HepG2 (cell line): ENCODE measurements around the gene NDEL1. TPM values are rescaled to one million over a fixed set of nuclear protein-coding genes. Genes with fewer than 3 reads are reported as not detected.
A peak's percentile ranks its signal among the peaks of the same experiment; 100 is the strongest.

Experiments
- ATAC-seq: fragments of 200-7000 bp; cut with Tn5 transposase; 3 replicates; pipeline ENCODE4 v1.9.1; 2020; ENCODE audit warnings: mild to moderate bottlenecking, moderate library complexity
- BruUV-seq: library from RNA; stranded (reverse); fragments of 400-500 nt; replicated peaks from 2 replicates; lab custom pipeline; 2021; lab: Mats Ljungman, UMichigan
- CTCF ChIA-PET: fragments of 300-600 bp; formaldehyde crosslinking; extraction: SDS; loops from one replicate; lab custom pipeline; 2021; ENCODE audit warnings: low total read pairs, inconsistent platforms, low intra/inter-chr PET ratio; lab: Yijun Ruan, JAX
- POLR2A ChIA-PET: fragments of 350-600 bp; sonication (Branson Sonifier 250); formaldehyde crosslinking; loops from one replicate; lab custom pipeline; 2020; ENCODE audit warnings: antibody characterized with exemption, inconsistent platforms; lab: Yijun Ruan, JAX
- DNase-seq: peaks from one replicate; pipeline ENCODE4 v3.0.0-alpha.2; 2015; ENCODE audit warnings: low spot score
- FAIRE-seq: peaks from 3 replicates; lab custom pipeline; 2011; peaks lifted over from hg19 to GRCh38; lab: Jason Lieb, UNC
- H2AFZ ChIP-seq: one replicate; pipeline ENCODE4 v1.6.1; 2011; ENCODE audit warnings: low read length, inconsistent platforms
- H3K27ac ChIP-seq: fragments of 300-600 bp; 3 replicates; pipeline ENCODE4 v1.8.0; 2011; ENCODE audit warnings: mixed run types, mild to moderate bottlenecking, mixed read lengths, low read length, inconsistent platforms; ENCODE audit not compliant: insufficient read depth; ENCODE audit errors: extremely low read length
- H3K27me3 ChIP-seq, 2 experiments: fragments of 200-600 bp in 1 of 2; 2 replicates in 1 of 2; 3 replicates in 1 of 2; pipeline versions ENCODE4 v1.6.0 to v1.8.0; 2011; ENCODE audit warnings: low read length in 2 of 2, mild to moderate bottlenecking in 2 of 2, moderate library complexity in 2 of 2, inconsistent platforms in 1 of 2; ENCODE audit not compliant: insufficient read depth in 2 of 2, control insufficient read depth in 1 of 2
- H3K36me3 ChIP-seq, 2 experiments: fragments of 200-600 bp in 1 of 2; replicated peaks in 1 of 2; 2 replicates in 1 of 2; 3 replicates in 1 of 2; pipeline versions ENCODE4 v1.5.1 to v1.8.0; 2011; ENCODE audit warnings: low read length in 2 of 2, inconsistent platforms in 1 of 2; ENCODE audit not compliant: insufficient read depth in 2 of 2, control insufficient read depth in 1 of 2
- H3K4me1 ChIP-seq: 2 replicates; pipeline ENCODE4 v1.5.1; 2012; ENCODE audit warnings: low read length, inconsistent platforms; ENCODE audit not compliant: insufficient read depth
- H3K4me2 ChIP-seq: 2 replicates; pipeline ENCODE4 v1.6.0; 2011; ENCODE audit warnings: low read depth, low read length, inconsistent platforms
- H3K4me3 ChIP-seq, 3 experiments: fragments of 200-600 bp in 1 of 3; sonication (generic), shearing (Covaris generic) in 1 of 3; replicated peaks in 1 of 3; 2 replicates each; pipeline ENCODE4 v1.5.1; 2011 to 2016; ENCODE audit warnings: low read length in 3 of 3, inconsistent platforms in 2 of 3, low read depth in 2 of 3, mild to moderate bottlenecking in 2 of 3, control low read depth in 1 of 3, mixed read lengths in 1 of 3; ENCODE audit not compliant: insufficient read depth in 1 of 3
- H3K79me2 ChIP-seq: one replicate; pipeline ENCODE4 v1.6.1; 2011; ENCODE audit warnings: low read length, inconsistent platforms; ENCODE audit not compliant: insufficient read depth
- H3K9ac ChIP-seq: 2 replicates; pipeline ENCODE4 v1.6.0; 2011; ENCODE audit warnings: mild to moderate bottlenecking, low read depth, low read length, inconsistent platforms; ENCODE audit not compliant: insufficient read depth
- H3K9me3 ChIP-seq: 2 replicates; pipeline ENCODE4 v1.5.1; 2012; ENCODE audit warnings: mild to moderate bottlenecking, low read length
- H4K20me1 ChIP-seq: 2 replicates; pipeline ENCODE4 v1.6.0; 2011; ENCODE audit warnings: inconsistent platforms, mild to moderate bottlenecking, low read length, moderate library complexity; ENCODE audit not compliant: insufficient read depth
- ELF3 ChIP-seq: IDR thresholded peaks from 2 replicates; pipeline ENCODE4 v1.6.1; 2016; ENCODE audit warnings: missing genetic modification reagents, missing compliant biosample characterization
- HNF4G ChIP-seq, 2 experiments: sonication (generic) in 1 of 2; formaldehyde crosslinking in 1 of 2; IDR thresholded peaks; 2 replicates each; pipeline versions ENCODE4 v1.4.0 to v1.6.1; 2011 to 2020; ENCODE audit warnings: borderline replicate concordance in 2 of 2, low read depth in 2 of 2, mild to moderate bottlenecking in 2 of 2, low read length in 1 of 2, missing genetic modification reagents in 1 of 2, moderate library complexity in 1 of 2
- JUN ChIP-seq: sonication (generic); formaldehyde crosslinking; IDR thresholded peaks from 2 replicates; pipeline ENCODE4 v1.4.0; 2020; ENCODE audit warnings: mild to moderate bottlenecking, missing genetic modification reagents
- MAFF ChIP-seq: IDR thresholded peaks from 2 replicates; pipeline ENCODE4 v1.6.1; 2011; ENCODE audit warnings: low read depth, low read length, improper control_type of control experiment
- MAFK ChIP-seq, 2 experiments: IDR thresholded peaks in 1 of 2; conservative IDR thresholded peaks in 1 of 2; 2 replicates each; pipeline ENCODE4 v1.6.1; 2011; ENCODE audit warnings: improper control_type of control experiment in 2 of 2, low read length in 2 of 2
- NCOA1 ChIP-seq: sonication (generic); formaldehyde crosslinking; IDR thresholded peaks from 2 replicates; pipeline ENCODE4 v1.9.0; 2021; ENCODE audit warnings: missing genetic modification reagents
- RARG ChIP-seq: sonication (generic); formaldehyde crosslinking; IDR thresholded peaks from 2 replicates; pipeline ENCODE4 v1.4.0; 2020; ENCODE audit warnings: low read depth, mild to moderate bottlenecking, missing genetic modification reagents
- TAF1 ChIP-seq: sonication (generic); formaldehyde crosslinking; IDR thresholded peaks from 2 replicates; pipeline ENCODE4 v1.4.0; 2020; ENCODE audit warnings: missing genetic modification reagents
- THAP11 ChIP-seq: IDR thresholded peaks from 2 replicates; pipeline ENCODE4 v1.6.1; 2016; ENCODE audit warnings: missing biosample characterization, missing genetic modification reagents
- YEATS4 ChIP-seq: sonication (generic); formaldehyde crosslinking; IDR thresholded peaks from 2 replicates; pipeline ENCODE4 v1.4.0; 2020; ENCODE audit warnings: missing genetic modification reagents, borderline replicate concordance
- ZNF678 ChIP-seq: sonication (generic); formaldehyde crosslinking; IDR thresholded peaks from 2 replicates; pipeline ENCODE4 v1.4.0; 2020; ENCODE audit warnings: mild to moderate bottlenecking, missing genetic modification reagents
- WGBS: methylation state at CpG from one replicate; pipeline ENCODE4 v1.1.6; 2017; ENCODE audit warnings: low lambda C conversion rate; 5-methylcytosine and 5-hydroxymethylcytosine counted together
- in situ Hi-C: cut with HindIII; loops from 2 replicates; pipeline ENCODE4 v1.10.0; 2017; ENCODE audit warnings: low pct_unique_long_range_greater_than_20kb; ENCODE audit not compliant: extremely low pct_ligation_motif_present
- intact Hi-C: fragments of 100-400 bp; cut with micrococcal nuclease; formaldehyde crosslinking; loops from one replicate; pipeline ENCODE4 v1.10.0; 2022; ENCODE audit not compliant: unreplicated experiment
- polyA plus RNA-seq, 8 experiments: library from polyadenylated mRNA; depleted of rRNA in 3 of 8; stranded (reverse) in 7 of 8; unstranded in 1 of 8; fragments of >200 nt; fragmentation: Illumina TruSeq in 4 of 8; extraction: Trizol in 4 of 8; gene quantifications; 2 replicates each; pipeline versions ENCODE4 v1.2.1 to v1.2.3, GENCODE V29; 2011 to 2016; ENCODE audit warnings: low read depth in 4 of 8, missing spikeins in 1 of 8, mixed read lengths in 1 of 8; ENCODE audit not compliant: insufficient read depth in 1 of 8
- total RNA-seq, 5 experiments: library from RNA; depleted of rRNA; stranded (reverse); fragments of >200 nt; fragmentation: Illumina TruSeq; extraction: Trizol; gene quantifications; 2 replicates each; pipeline ENCODE4 v1.2.3, GENCODE V29; 2016; ENCODE audit warnings: low read depth in 1 of 5
- TF ChIP-seq, protein P1 (sequence below): sonication (generic); formaldehyde crosslinking; IDR thresholded peaks from 2 replicates; pipeline ENCODE4 v1.4.0; 2020; ENCODE audit warnings: missing genetic modification reagents
- TF ChIP-seq, protein P2 (sequence below): sonication (generic); formaldehyde crosslinking; IDR thresholded peaks from 2 replicates; pipeline ENCODE4 v1.8.0; 2022; ENCODE audit warnings: missing genetic modification reagents, low read depth, mild to moderate bottlenecking, borderline replicate concordance

NDEL1 gene
- total and polyA plus RNA-seq, 2 of the 13 experiments (the other 11 are each of a cell fraction or from before 2014, with no cell fraction given), result 59.8 to 153 TPM

DNA sequence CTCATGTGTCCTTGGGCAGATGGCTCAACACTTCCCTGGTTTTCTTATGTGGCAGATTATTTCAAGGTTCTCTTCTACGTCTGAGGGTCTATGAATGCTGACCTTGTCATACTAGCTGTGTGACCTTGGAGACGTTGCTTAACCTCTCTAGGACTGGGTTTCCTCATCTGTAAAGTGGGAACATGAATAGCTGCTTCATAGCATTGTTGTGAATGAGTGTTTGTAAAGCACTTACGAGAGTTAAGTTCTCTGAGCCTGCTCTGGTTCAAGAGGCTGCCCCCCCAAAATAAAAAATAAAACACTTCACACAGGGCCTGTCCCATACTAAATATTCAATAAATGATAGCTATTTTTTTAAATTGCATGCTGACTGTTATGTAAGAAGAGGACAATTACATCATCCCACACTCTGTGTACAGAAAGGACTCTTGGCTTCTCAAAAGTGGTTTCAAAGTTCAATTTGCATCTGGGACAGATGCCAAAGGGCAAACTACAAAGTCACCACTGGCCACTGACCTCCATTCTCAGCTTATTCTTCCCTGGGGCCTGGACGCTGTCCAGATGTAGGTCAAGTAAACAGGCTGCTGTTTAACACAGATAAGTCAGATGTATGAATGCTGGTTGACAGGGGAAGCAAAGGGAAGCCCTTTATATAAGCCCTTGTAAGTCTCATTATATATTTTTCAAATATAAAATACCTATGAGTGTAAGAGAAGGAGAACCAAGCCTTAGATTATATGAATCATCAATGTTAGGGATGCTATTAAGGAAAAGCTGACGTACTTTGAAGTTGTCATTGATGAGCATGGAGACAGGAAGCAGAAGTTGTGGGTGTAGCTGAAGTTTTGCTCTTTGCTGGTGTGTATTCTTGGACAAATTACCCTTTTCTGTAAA lies 15.4 kb upstream of the NDEL1 start (continued):
- peak; percentile 99 for TF ChIP-seq HNF4G (IDR thresholded peaks at IDR 0.05; ENCODE audit: borderline replicate concordance, low read depth, low read length)
- TF ChIP-seq HNF4G (CRISPR knock-in tag; IDR thresholded peaks at IDR 0.05; ENCODE audit: borderline replicate concordance, low read depth), result peak; percentile 99
- TF ChIP-seq NCOA1 (CRISPR knock-in tag), result 0 out of 2 replicates have a peak, but pooled peaks have one; percentile 40
- peak; percentile 59; the same call in 1 of the 2 replicates for TF ChIP-seq YEATS4 (CRISPR knock-in tag)
- peak; percentile 96 for TF ChIP-seq JUN (CRISPR knock-in tag)
- TF ChIP-seq RARG, result 0 out of 2 replicates have a peak, but pooled peaks have one; percentile 56
- TF ChIP-seq TAF1 (CRISPR knock-in tag), result no peak
- TF ChIP-seq THAP11 (CRISPR knock-in tag), result peak; percentile 78

DNA sequence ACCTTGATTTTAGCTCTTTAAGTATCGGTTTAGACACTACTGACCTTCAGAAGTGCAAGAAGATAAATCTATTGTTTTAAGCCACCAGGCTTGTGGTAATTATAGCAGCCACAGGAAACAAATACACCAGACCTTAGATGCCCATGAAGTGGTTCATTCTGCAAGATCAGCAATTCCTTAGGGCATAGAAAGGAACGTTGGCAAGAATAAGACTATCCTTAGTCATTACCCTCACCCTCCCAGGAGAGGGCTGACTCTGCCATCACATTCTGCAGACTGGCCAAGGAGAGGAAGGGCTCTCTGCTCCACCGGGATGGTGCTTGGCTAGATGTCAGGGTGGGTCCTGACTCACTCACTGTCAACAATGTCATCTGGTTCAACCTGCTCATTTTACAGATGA lies 14.1 kb upstream of the NDEL1 start:
- FAIRE-seq (no peak), DNase-seq (no peak), ATAC-seq (no peak)
- H4K20me1 ChIP-seq, result no peaks in the 10 kb centered on the region
- no peaks in the 10 kb centered on the region for H3K79me2 ChIP-seq
- TF ChIP-seq ZNF678 (CRISPR knock-in tag) (no peak), MAFF (peak; percentile 97), ELF3 (CRISPR knock-in tag) (0 out of 2 replicates have a peak, but pooled peaks have one; percentile 15), MAFK (conservative IDR thresholded peaks at IDR 0.05 in 1 of 2, IDR thresholded peaks at IDR 0.05 in 1 of 2; ENCODE audit: low read length in 2 of 2) (peak; percentile 95 to 98)
- TF ChIP-seq, protein P1, sequence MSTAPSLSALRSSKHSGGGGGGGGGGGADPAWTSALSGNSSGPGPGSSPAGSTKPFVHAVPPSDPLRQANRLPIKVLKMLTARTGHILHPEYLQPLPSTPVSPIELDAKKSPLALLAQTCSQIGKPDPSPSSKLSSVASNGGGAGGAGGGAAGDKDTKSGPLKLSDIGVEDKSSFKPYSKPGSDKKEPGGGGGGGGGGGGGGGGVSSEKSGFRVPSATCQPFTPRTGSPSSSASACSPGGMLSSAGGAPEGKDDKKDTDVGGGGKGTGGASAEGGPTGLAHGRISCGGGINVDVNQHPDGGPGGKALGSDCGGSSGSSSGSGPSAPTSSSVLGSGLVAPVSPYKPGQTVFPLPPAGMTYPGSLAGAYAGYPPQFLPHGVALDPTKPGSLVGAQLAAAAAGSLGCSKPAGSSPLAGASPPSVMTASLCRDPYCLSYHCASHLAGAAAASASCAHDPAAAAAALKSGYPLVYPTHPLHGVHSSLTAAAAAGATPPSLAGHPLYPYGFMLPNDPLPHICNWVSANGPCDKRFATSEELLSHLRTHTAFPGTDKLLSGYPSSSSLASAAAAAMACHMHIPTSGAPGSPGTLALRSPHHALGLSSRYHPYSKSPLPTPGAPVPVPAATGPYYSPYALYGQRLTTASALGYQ (CRISPR knock-in tag), result no peak
- TF ChIP-seq, protein P2, sequence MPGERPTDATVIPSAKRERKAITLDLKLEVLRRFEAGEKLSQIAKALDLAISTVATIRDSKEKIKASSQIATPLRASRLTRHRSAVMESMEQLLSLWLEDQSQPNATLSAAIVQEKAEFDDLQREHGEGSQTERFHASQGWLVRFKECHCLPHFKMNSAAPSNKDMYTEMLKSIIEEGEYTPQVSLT (CRISPR knock-in tag), result no peak
- 52% methylated on average over 3 of the region's 3 CpGs for WGBS
- no TSS peak for BruUV-seq
- H3K9me3 ChIP-seq, result no peaks in the 10 kb centered on the region
- no peak overlapping the region for H3K4me3 ChIP-seq
- no peak overlapping the region for H2AFZ ChIP-seq
- ChIA-PET CTCF (no interaction called here), POLR2A (interaction anchor here (1.6 to 2.4 kb wide), 3 partner anchors 9 to 45 kb away, joined by 5 to 42 read pairs (median 9); partner anchors contain the start of genes KRABD2 and NDEL1)
- H3K4me2 ChIP-seq, result no peak overlapping the region
- intact Hi-C loops, result no loop called here
- no peak overlapping the region for H3K27ac ChIP-seq
- H3K36me3 ChIP-seq, result no peaks in the 10 kb centered on the region
- peaks cover 88% of the 10 kb centered on the region for H3K4me1 ChIP-seq
- H3K27me3 ChIP-seq, result no peaks in the 10 kb centered on the region
- H3K9ac ChIP-seq, result no peak overlapping the region
- in situ Hi-C loops, result no loop called here
